Fibroblast of mammary gland (primary cell): ENCODE results near the gene TLR7.

Experiments
- DNase-seq: peaks from one replicate; pipeline ENCODE4 v3.0.0-alpha.2; 2010; ENCODE audit warnings: low read depth
- H3K4me3 ChIP-seq: 2 replicates; pipeline ENCODE4 v1.5.1; 2011; ENCODE audit warnings: low read depth, mild to moderate bottlenecking, low read length, moderate library complexity; ENCODE audit not compliant: control insufficient read depth
- CTCF ChIP-seq: conservative IDR thresholded peaks from 2 replicates; pipeline ENCODE4 v1.5.1; 2011; ENCODE audit warnings: low read depth, low read length, inconsistent platforms; ENCODE audit not compliant: control insufficient read depth, insufficient read depth

The TLR7 gene

DNA sequence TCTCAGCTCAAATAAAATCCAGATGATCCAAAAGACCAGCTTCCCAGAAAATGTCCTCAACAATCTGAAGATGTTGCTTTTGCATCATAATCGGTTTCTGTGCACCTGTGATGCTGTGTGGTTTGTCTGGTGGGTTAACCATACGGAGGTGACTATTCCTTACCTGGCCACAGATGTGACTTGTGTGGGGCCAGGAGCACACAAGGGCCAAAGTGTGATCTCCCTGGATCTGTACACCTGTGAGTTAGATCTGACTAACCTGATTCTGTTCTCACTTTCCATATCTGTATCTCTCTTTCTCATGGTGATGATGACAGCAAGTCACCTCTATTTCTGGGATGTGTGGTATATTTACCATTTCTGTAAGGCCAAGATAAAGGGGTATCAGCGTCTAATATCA, 20.9 kb downstream of the TLR7 start:
- H3K4me3 ChIP-seq = no peak overlapping the region
- no peak for DNase-seq
- no peak for TF ChIP-seq CTCF

DNA sequence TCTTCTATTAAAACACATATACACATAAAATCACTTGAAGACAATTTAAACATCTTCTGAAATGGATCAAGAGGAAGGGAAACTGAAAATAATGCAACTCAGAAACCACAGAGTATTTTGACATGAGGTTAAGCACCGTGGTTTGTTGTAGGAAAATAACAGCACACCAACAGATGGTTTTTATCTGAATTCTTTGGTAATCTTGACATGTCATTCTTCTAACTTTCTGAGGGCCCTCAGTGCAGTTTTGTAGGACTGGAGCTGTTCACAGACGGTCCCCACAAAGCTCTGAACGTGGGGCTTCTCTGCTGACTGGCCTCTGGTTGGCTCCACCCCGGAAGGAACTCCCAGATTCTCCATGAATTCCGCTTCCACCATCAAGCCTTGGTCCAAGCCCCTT, 23.6 kb downstream of the TLR7 start:
- TF ChIP-seq CTCF = no peak
- H3K4me3 ChIP-seq = no peak overlapping the region
- no peak for DNase-seq

DNA sequence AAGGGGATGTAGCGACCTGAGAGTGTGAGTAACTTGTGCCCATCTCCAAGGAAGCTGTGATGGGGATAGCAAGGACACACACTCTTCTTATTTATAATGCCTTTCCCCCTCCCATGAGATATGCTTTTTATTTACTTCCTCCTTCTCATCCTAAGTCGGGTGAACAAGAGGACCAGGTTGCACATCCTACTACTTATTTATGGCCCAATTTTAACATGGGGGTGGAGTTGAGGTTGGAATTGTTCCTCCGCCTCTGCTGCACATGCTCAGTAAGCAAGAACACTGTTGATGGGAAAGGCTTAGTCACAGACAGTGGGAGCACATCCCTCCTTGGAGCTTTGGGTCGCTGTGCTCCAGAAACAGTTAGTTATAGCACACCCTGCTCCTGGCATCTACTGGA, 24.3 kb downstream of the TLR7 start:
- H3K4me3 ChIP-seq = no peak overlapping the region
- no peak for DNase-seq
- TF ChIP-seq CTCF = no peak

DNA sequence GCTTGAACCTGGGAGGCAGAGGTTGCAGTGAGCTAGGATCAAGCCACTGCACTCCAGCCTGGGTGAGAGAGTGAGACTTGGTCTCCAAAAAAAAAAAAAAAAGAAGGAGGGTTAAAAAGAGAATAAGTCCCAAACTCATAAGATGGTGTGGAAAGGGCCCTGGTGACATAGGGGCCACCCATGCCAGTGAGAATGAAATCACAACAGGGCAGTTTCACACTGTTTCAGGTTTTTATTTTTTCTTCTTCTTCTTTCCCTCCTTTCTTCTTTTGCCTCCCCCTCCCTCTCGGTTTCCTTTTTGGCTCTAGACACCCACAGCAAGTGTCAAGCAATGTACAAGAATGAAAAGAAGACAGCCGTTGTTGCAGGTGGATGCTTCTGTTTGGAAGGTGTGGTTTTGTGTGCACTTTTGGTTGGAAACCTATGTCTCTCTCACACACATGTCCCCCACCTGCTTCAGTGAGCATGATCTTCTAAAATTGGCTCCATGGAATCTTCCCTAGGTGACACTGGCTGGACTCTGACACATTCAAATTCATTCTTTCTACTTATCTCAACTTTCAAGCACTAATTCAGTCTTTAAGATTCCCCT, 25.1 kb downstream of the TLR7 start:
- no peak for TF ChIP-seq CTCF
- DNase-seq = no peak
- H3K4me3 ChIP-seq = no peak overlapping the region

DNA sequence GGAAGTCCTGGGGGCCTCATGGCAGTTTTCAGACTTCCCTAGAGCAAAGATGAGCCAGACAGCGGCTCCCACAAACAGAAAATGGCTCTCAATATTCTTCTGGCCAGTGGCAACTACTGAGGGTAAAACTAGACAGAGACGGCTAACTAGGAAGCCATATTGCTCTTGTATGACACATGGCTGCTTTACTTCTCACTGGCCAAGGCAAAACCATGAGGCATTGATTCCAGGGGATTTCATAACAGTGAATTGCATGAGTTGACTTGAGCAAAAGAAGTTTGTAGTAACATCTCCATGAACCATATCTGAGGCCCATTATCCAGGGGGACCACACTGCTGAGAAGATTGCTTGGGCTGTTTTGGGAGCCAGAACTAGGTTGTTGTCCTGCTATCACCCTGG, 25.8 kb downstream of the TLR7 start:
- TF ChIP-seq CTCF = no peak
- peak; percentile 6 for DNase-seq
- H3K4me3 ChIP-seq = no peak overlapping the region

GRCh38 chrX:12894074-12895030, 27.5 kb downstream of the TLR7 start:
- no peak overlapping the region for H3K4me3 ChIP-seq
- DNase-seq = peak; percentile 18
- TF ChIP-seq CTCF = peak; percentile 66

- no peak for TF ChIP-seq CTCF
- no peak for DNase-seq
- H3K4me3 ChIP-seq = no peak overlapping the region
Observed at GRCh38 chrX:12895866-12896265, 29.0 kb downstream of the TLR7 start.
